Activated naive CD4-positive, alpha-beta T cell treated with anti-CD3 and anti-CD28 coated beads, Interleukin-2, amount 50 U/mL, for 24 hours (primary cell): ENCODE measurements around the gene MARF1.
"Not testable (repeated sequence)": the region's sequence is repeated elsewhere in the genome, so short reads cannot be mapped to it uniquely, and the experiment has no call there.

Source experiments
- H3K27ac Mint-ChIP-seq: one replicate; pipeline ENCODE4 v1.8.0; 2021; ENCODE audit warnings: mild to moderate bottlenecking, mixed read lengths
- H3K27me3 Mint-ChIP-seq: one replicate; pipeline ENCODE4 v1.8.0; 2021; ENCODE audit warnings: mixed read lengths
- H3K36me3 Mint-ChIP-seq: one replicate; pipeline ENCODE4 v1.8.0; 2021; ENCODE audit warnings: mixed read lengths
- H3K4me1 Mint-ChIP-seq: one replicate; pipeline ENCODE4 v1.8.0; 2021; ENCODE audit warnings: mixed read lengths
- H3K4me3 Mint-ChIP-seq: one replicate; pipeline ENCODE4 v1.8.0; 2021; ENCODE audit warnings: mild to moderate bottlenecking, mixed read lengths
- H3K9me3 Mint-ChIP-seq: one replicate; pipeline ENCODE4 v1.8.0; 2021; ENCODE audit warnings: mixed read lengths

The MARF1 gene

GRCh38 chr16:15618392-15618791 is 24.6 kb downstream of the MARF1 start:
- H3K4me1 Mint-ChIP-seq, result no peaks in the 10 kb centered on the region
- no peak overlapping the region for H3K4me3 Mint-ChIP-seq
- H3K27ac Mint-ChIP-seq, result peak overlapping the region; percentile 64
- no peaks in the 10 kb centered on the region for H3K9me3 Mint-ChIP-seq
- peaks cover 17% of the 10 kb centered on the region for H3K36me3 Mint-ChIP-seq
- no peaks in the 10 kb centered on the region for H3K27me3 Mint-ChIP-seq

GRCh38 chr16:15617901-15618300 is 25.1 kb downstream of the MARF1 start:
- H3K36me3 Mint-ChIP-seq, result peaks cover 17% of the 10 kb centered on the region
- H3K4me1 Mint-ChIP-seq, result no peaks in the 10 kb centered on the region
- peak overlapping the region; percentile 30 for H3K27ac Mint-ChIP-seq
- no peaks in the 10 kb centered on the region for H3K9me3 Mint-ChIP-seq
- no peaks in the 10 kb centered on the region for H3K27me3 Mint-ChIP-seq
- H3K4me3 Mint-ChIP-seq, result no peak overlapping the region

GRCh38 chr16:15616475-15617165 is 26.3 kb downstream of the MARF1 start:
- peaks cover 16% of the 10 kb centered on the region for H3K36me3 Mint-ChIP-seq
- no peaks in the 10 kb centered on the region for H3K4me1 Mint-ChIP-seq
- H3K27me3 Mint-ChIP-seq, result no peaks in the 10 kb centered on the region
- H3K4me3 Mint-ChIP-seq, result no peak overlapping the region
- H3K9me3 Mint-ChIP-seq, result no peaks in the 10 kb centered on the region
- no peak overlapping the region for H3K27ac Mint-ChIP-seq

GRCh38 chr16:15616012-15616411 is 26.9 kb downstream of the MARF1 start:
- H3K36me3 Mint-ChIP-seq, result peaks cover 17% of the 10 kb centered on the region
- H3K9me3 Mint-ChIP-seq, result no peaks in the 10 kb centered on the region
- H3K27ac Mint-ChIP-seq, result no peak overlapping the region
- H3K27me3 Mint-ChIP-seq, result no peaks in the 10 kb centered on the region
- no peak overlapping the region for H3K4me3 Mint-ChIP-seq
- H3K4me1 Mint-ChIP-seq, result no peaks in the 10 kb centered on the region

- H3K4me1 Mint-ChIP-seq, result peaks cover 4% of the 10 kb centered on the region
- H3K9me3 Mint-ChIP-seq, result no peaks in the 10 kb centered on the region
- H3K27me3 Mint-ChIP-seq, result no peaks in the 10 kb centered on the region
- H3K27ac Mint-ChIP-seq, result no peak overlapping the region
- no peak overlapping the region for H3K4me3 Mint-ChIP-seq
- H3K36me3 Mint-ChIP-seq, result peaks cover 22% of the 10 kb centered on the region
Observed at GRCh38 chr16:15613676-15614075, 29.3 kb downstream of the MARF1 start.

GRCh38 chr16:15611610-15612009 is 31.3 kb downstream of the MARF1 start:
- H3K27me3 Mint-ChIP-seq, result no peaks in the 10 kb centered on the region
- no peak overlapping the region for H3K4me3 Mint-ChIP-seq
- peaks cover 29% of the 10 kb centered on the region for H3K36me3 Mint-ChIP-seq
- H3K9me3 Mint-ChIP-seq, result no peaks in the 10 kb centered on the region
- H3K4me1 Mint-ChIP-seq, result peaks cover 9% of the 10 kb centered on the region
- H3K27ac Mint-ChIP-seq, result no peak overlapping the region

GRCh38 chr16:15610369-15610871 is 32.5 kb downstream of the MARF1 start:
- no peaks in the 10 kb centered on the region for H3K27me3 Mint-ChIP-seq
- H3K4me1 Mint-ChIP-seq, result peaks cover 19% of the 10 kb centered on the region
- H3K36me3 Mint-ChIP-seq, result peaks cover 38% of the 10 kb centered on the region
- peak overlapping the region; percentile 51 for H3K27ac Mint-ChIP-seq
- H3K4me3 Mint-ChIP-seq, result no peak overlapping the region
- no peaks in the 10 kb centered on the region for H3K9me3 Mint-ChIP-seq

GRCh38 chr16:15609286-15609649 is 33.7 kb downstream of the MARF1 start:
- H3K9me3 Mint-ChIP-seq, result no peaks in the 10 kb centered on the region
- peaks cover 22% of the 10 kb centered on the region for H3K4me1 Mint-ChIP-seq
- no peak overlapping the region for H3K4me3 Mint-ChIP-seq
- no peak overlapping the region for H3K27ac Mint-ChIP-seq
- H3K27me3 Mint-ChIP-seq, result no peaks in the 10 kb centered on the region
- H3K36me3 Mint-ChIP-seq, result peaks cover 36% of the 10 kb centered on the region

- Mint-ChIP-seq H3K27ac (peak overlapping the region; percentile 41), H3K4me3 (no peak overlapping the region), H3K9me3 (no peaks in the 10 kb centered on the region), H3K36me3 (peaks cover 39% of the 10 kb centered on the region), H3K27me3 (no peaks in the 10 kb centered on the region), H3K4me1 (peaks cover 22% of the 10 kb centered on the region)
Observed at GRCh38 chr16:15608398-15609285, 34.3 kb downstream of the MARF1 start.

- Mint-ChIP-seq H3K27ac (peak overlapping the region; percentile 41), H3K9me3 (no peaks in the 10 kb centered on the region), H3K4me1 (peaks cover 22% of the 10 kb centered on the region), H3K27me3 (no peaks in the 10 kb centered on the region), H3K4me3 (no peak overlapping the region), H3K36me3 (peaks cover 39% of the 10 kb centered on the region)
Observed at GRCh38 chr16:15607700-15608396, 35.1 kb downstream of the MARF1 start.

- Mint-ChIP-seq H3K27ac (peak overlapping the region; percentile 94), H3K36me3 (peaks cover 42% of the 10 kb centered on the region)
Observed at GRCh38 chr16:15607221-15607699, 35.7 kb downstream of the MARF1 start.

GRCh38 chr16:15606518-15607220 is 36.3 kb downstream of the MARF1 start:
- H3K4me3 Mint-ChIP-seq, result no peak overlapping the region
- H3K27me3 Mint-ChIP-seq, result no peaks in the 10 kb centered on the region
- H3K9me3 Mint-ChIP-seq, result no peaks in the 10 kb centered on the region
- H3K4me1 Mint-ChIP-seq, result peaks cover 22% of the 10 kb centered on the region
- H3K36me3 Mint-ChIP-seq, result peaks cover 41% of the 10 kb centered on the region
- peak overlapping the region; percentile 94 for H3K27ac Mint-ChIP-seq

More at GRCh38 chr16:15607221-15607699, 35.7 kb downstream of the MARF1 start:
- H3K27me3 Mint-ChIP-seq, H3K9me3 Mint-ChIP-seq, H3K4me3 Mint-ChIP-seq: not testable (repeated sequence)
- H3K4me1 Mint-ChIP-seq, result peaks cover 22% of the 10 kb centered on the region

- Mint-ChIP-seq H3K27ac (peak overlapping the region; percentile 94), H3K4me3 (no peak overlapping the region)
Observed at GRCh38 chr16:15605839-15606517, 37.0 kb downstream of the MARF1 start.

More at GRCh38 chr16:15605839-15606517, 37.0 kb downstream of the MARF1 start:
- no peaks in the 10 kb centered on the region for H3K27me3 Mint-ChIP-seq
- no peaks in the 10 kb centered on the region for H3K9me3 Mint-ChIP-seq
- H3K4me1 Mint-ChIP-seq, result peaks cover 22% of the 10 kb centered on the region
- H3K36me3 Mint-ChIP-seq, result peaks cover 46% of the 10 kb centered on the region
